SJSA1 (cell line): Measurements from ENCODE around the gene NIPA2. TPM values are rescaled to one million over a fixed set of nuclear protein-coding genes. Genes with fewer than 3 reads are reported as not detected.

Source experiments
- DNase-seq, 2 experiments: peaks; one replicate each; pipeline ENCODE4 v3.0.0-alpha.2; 2015 to 2020; ENCODE audit warnings: low spot score in 2 of 2, low read depth in 1 of 2
- H3K27ac ChIP-seq: fragments of 250-450 bp; sonication (Bioruptor Pico); 2 replicates; pipeline ENCODE4 v1.5.1; 2020; ENCODE audit warnings: mild to moderate bottlenecking, moderate library complexity
- H3K27me3 ChIP-seq: fragments of 250-450 bp; sonication (Bioruptor Pico); replicated peaks from 2 replicates; pipeline ENCODE4 v1.5.1; 2020; ENCODE audit warnings: mild to moderate bottlenecking, moderate library complexity
- H3K36me3 ChIP-seq: fragments of 250-450 bp; sonication (Bioruptor Pico); 2 replicates; pipeline ENCODE4 v1.5.1; 2020; ENCODE audit warnings: mild to moderate bottlenecking
- H3K4me1 ChIP-seq: fragments of 250-450 bp; sonication (Bioruptor Pico); replicated peaks from 2 replicates; pipeline ENCODE4 v1.6.1; 2021; ENCODE audit warnings: mild to moderate bottlenecking
- H3K4me3 ChIP-seq: fragments of 250-450 bp; sonication (Bioruptor Pico); 2 replicates; pipeline ENCODE4 v1.5.1; 2020; ENCODE audit warnings: mild to moderate bottlenecking
- H3K9me3 ChIP-seq: fragments of 250-450 bp; sonication (Bioruptor Pico); replicated peaks from 2 replicates; pipeline ENCODE4 v1.5.1; 2020; ENCODE audit warnings: mild to moderate bottlenecking
- total RNA-seq: library from RNA; depleted of rRNA; stranded (reverse); fragments of >200 nt; shearing (Covaris generic); gene quantifications from 2 replicates; pipeline ENCODE4 v1.2.3, GENCODE V29; 2014

NIPA2 gene
- total RNA-seq, 1 experiment from 2014 or later = 217 TPM

- Histone ChIP-seq H3K4me3 (no peak overlapping the region), H3K4me1 (peaks cover 31% of the 10 kb centered on the region), H3K27me3 (no peaks in the 10 kb centered on the region), H3K36me3 (peaks cover 22% of the 10 kb centered on the region), H3K9me3 (no peaks in the 10 kb centered on the region), H3K27ac (peak overlapping the region; percentile 56)
- DNase-seq = peak; percentile 77 to 84
Measured at GRCh38 chr15:22888120-22888859, 49.8 kb downstream of the NIPA2 start.

GRCh38 chr15:22889146-22889818 is 50.8 kb downstream of the NIPA2 start:
- Histone ChIP-seq H3K36me3 (peaks cover 27% of the 10 kb centered on the region), H3K27me3 (no peaks in the 10 kb centered on the region), H3K4me1 (peaks cover 27% of the 10 kb centered on the region), H3K27ac (no peak overlapping the region), H3K9me3 (no peaks in the 10 kb centered on the region), H3K4me3 (no peak overlapping the region)
- DNase-seq = no peak

- Histone ChIP-seq H3K36me3 (peaks cover 27% of the 10 kb centered on the region), H3K4me1 (peaks cover 21% of the 10 kb centered on the region), H3K27ac (no peak overlapping the region), H3K27me3 (no peaks in the 10 kb centered on the region), H3K4me3 (no peak overlapping the region), H3K9me3 (no peaks in the 10 kb centered on the region)
- no peak for DNase-seq
Measured at GRCh38 chr15:22890296-22890695, 51.8 kb downstream of the NIPA2 start.

GRCh38 chr15:22891426-22892210 is 53.2 kb downstream of the NIPA2 start:
- peaks cover 27% of the 10 kb centered on the region for H3K4me1 ChIP-seq
- no peak overlapping the region for H3K4me3 ChIP-seq
- no peak for DNase-seq
- no peaks in the 10 kb centered on the region for H3K27me3 ChIP-seq
- H3K9me3 ChIP-seq = no peaks in the 10 kb centered on the region
- H3K27ac ChIP-seq = no peak overlapping the region
- peaks cover 19% of the 10 kb centered on the region for H3K36me3 ChIP-seq

GRCh38 chr15:22892333-22892732 is 53.9 kb downstream of the NIPA2 start:
- H3K4me3 ChIP-seq = no peak overlapping the region
- no peaks in the 10 kb centered on the region for H3K27me3 ChIP-seq
- no peak overlapping the region for H3K27ac ChIP-seq
- H3K9me3 ChIP-seq = no peaks in the 10 kb centered on the region
- no peak for DNase-seq
- peaks cover 16% of the 10 kb centered on the region for H3K36me3 ChIP-seq
- peaks cover 23% of the 10 kb centered on the region for H3K4me1 ChIP-seq

GRCh38 chr15:22893081-22893480 is 54.6 kb downstream of the NIPA2 start:
- peaks cover 15% of the 10 kb centered on the region for H3K4me1 ChIP-seq
- no peak for DNase-seq

GRCh38 chr15:22893881-22894280 is 55.4 kb downstream of the NIPA2 start:
- Histone ChIP-seq H3K9me3 (no peaks in the 10 kb centered on the region), H3K4me1 (peaks cover 9% of the 10 kb centered on the region), H3K27me3 (no peaks in the 10 kb centered on the region)

More at GRCh38 chr15:22893081-22893480, 54.6 kb downstream of the NIPA2 start:
- Histone ChIP-seq H3K9me3 (no peaks in the 10 kb centered on the region), H3K27me3 (no peaks in the 10 kb centered on the region), H3K36me3 (peaks cover 16% of the 10 kb centered on the region), H3K4me3 (no peak overlapping the region), H3K27ac (no peak overlapping the region)

GRCh38 chr15:22895465-22896190 is 57.2 kb downstream of the NIPA2 start:
- H3K27ac ChIP-seq = no peak overlapping the region
- no peaks in the 10 kb centered on the region for H3K9me3 ChIP-seq
- H3K4me3 ChIP-seq = no peak overlapping the region
- DNase-seq = no peak
- H3K4me1 ChIP-seq = peaks cover 9% of the 10 kb centered on the region
- no peaks in the 10 kb centered on the region for H3K27me3 ChIP-seq
- peaks cover 30% of the 10 kb centered on the region for H3K36me3 ChIP-seq

More at GRCh38 chr15:22893881-22894280, 55.4 kb downstream of the NIPA2 start:
- no peak for DNase-seq
- H3K36me3 ChIP-seq = peaks cover 16% of the 10 kb centered on the region
- H3K27ac ChIP-seq = no peak overlapping the region
- H3K4me3 ChIP-seq = no peak overlapping the region

- Histone ChIP-seq H3K27ac (no peak overlapping the region), H3K27me3 (no peaks in the 10 kb centered on the region), H3K4me3 (no peak overlapping the region), H3K9me3 (no peaks in the 10 kb centered on the region), H3K36me3 (peaks cover 40% of the 10 kb centered on the region), H3K4me1 (no peaks in the 10 kb centered on the region)
- no peak for DNase-seq
Measured at GRCh38 chr15:22902046-22902445, 63.6 kb downstream of the NIPA2 start.

- DNase-seq = no peak
- Histone ChIP-seq H3K4me3 (no peak overlapping the region), H3K9me3 (no peaks in the 10 kb centered on the region), H3K4me1 (no peaks in the 10 kb centered on the region), H3K36me3 (peaks cover 46% of the 10 kb centered on the region), H3K27ac (no peak overlapping the region), H3K27me3 (no peaks in the 10 kb centered on the region)
Measured at GRCh38 chr15:22902578-22902977, 64.1 kb downstream of the NIPA2 start.

- Histone ChIP-seq H3K4me1 (no peaks in the 10 kb centered on the region), H3K4me3 (no peak overlapping the region), H3K9me3 (no peaks in the 10 kb centered on the region), H3K27me3 (no peaks in the 10 kb centered on the region), H3K36me3 (peaks cover 50% of the 10 kb centered on the region), H3K27ac (no peak overlapping the region)
- no peak for DNase-seq
Measured at GRCh38 chr15:22902981-22903380, 64.5 kb downstream of the NIPA2 start.

GRCh38 chr15:22903427-22903826 is 65.0 kb downstream of the NIPA2 start:
- DNase-seq = no peak
- Histone ChIP-seq H3K4me1 (no peaks in the 10 kb centered on the region), H3K36me3 (peaks cover 52% of the 10 kb centered on the region), H3K9me3 (no peaks in the 10 kb centered on the region), H3K4me3 (no peak overlapping the region), H3K27me3 (no peaks in the 10 kb centered on the region), H3K27ac (no peak overlapping the region)

- no peak for DNase-seq
- H3K27me3 ChIP-seq = no peaks in the 10 kb centered on the region
- H3K4me3 ChIP-seq = no peak overlapping the region
- no peaks in the 10 kb centered on the region for H3K9me3 ChIP-seq
- H3K36me3 ChIP-seq = peaks cover 56% of the 10 kb centered on the region
- H3K27ac ChIP-seq = no peak overlapping the region
- no peaks in the 10 kb centered on the region for H3K4me1 ChIP-seq
Measured at GRCh38 chr15:22903961-22904534, 65.6 kb downstream of the NIPA2 start.
